Measurements from ENCODE around the gene CUZD1.

DNA sequence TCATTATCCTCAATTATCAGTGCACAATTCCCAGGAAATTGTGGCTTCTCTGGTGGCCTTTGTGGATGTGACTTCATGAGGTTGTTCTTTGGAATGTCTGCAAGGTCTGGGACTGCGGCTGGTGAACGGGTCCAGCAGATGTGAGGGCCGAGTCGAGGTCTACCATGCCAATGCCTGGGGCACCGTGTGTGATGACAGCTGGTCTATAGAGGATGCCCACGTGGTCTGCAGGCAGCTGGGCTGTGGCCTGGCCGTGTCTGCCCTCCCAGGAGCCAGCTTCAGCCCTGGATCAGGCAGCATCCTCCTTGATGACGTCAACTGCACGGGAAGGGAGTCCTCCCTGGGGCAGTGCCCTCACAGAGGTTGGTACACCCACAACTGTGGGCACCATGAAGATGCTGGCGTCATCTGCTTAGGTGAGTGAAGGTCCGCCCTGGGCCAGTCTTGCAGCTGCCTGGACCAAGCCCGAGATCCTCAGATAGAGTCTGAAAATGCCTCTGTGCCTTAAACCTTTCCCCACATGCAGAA is 46.9 kb downstream of the CUZD1 start:
- TF ChIP-seq, protein P1, sequence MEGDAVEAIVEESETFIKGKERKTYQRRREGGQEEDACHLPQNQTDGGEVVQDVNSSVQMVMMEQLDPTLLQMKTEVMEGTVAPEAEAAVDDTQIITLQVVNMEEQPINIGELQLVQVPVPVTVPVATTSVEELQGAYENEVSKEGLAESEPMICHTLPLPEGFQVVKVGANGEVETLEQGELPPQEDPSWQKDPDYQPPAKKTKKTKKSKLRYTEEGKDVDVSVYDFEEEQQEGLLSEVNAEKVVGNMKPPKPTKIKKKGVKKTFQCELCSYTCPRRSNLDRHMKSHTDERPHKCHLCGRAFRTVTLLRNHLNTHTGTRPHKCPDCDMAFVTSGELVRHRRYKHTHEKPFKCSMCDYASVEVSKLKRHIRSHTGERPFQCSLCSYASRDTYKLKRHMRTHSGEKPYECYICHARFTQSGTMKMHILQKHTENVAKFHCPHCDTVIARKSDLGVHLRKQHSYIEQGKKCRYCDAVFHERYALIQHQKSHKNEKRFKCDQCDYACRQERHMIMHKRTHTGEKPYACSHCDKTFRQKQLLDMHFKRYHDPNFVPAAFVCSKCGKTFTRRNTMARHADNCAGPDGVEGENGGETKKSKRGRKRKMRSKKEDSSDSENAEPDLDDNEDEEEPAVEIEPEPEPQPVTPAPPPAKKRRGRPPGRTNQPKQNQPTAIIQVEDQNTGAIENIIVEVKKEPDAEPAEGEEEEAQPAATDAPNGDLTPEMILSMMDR (IDR thresholded peaks at IDR 0.05; ENCODE audit: insufficient read depth, low read depth, low read length): no peak
- no peak for TF ChIP-seq EZH2 (IDR thresholded peaks at IDR 0.05; ENCODE audit: insufficient read depth, low read length)
